H1 (cell line): ENCODE measurements around the gene SVEP1. TPM values are rescaled to one million over a fixed set of nuclear protein-coding genes. Genes with fewer than 3 reads are reported as not detected.

Experiments
- CTCF ChIA-PET: fragments of 300-600 bp; sonication (Branson Sonifier 250); formaldehyde crosslinking; loops from one replicate; lab custom pipeline; 2021; ENCODE audit not compliant: partially characterized antibody; lab: Charles Lee
- POLR2A ChIA-PET: fragments of 300-600 bp; sonication (Branson Sonifier 250); formaldehyde crosslinking; loops from one replicate; lab custom pipeline; 2021; ENCODE audit warnings: inconsistent platforms; ENCODE audit not compliant: partially characterized antibody; lab: Charles Lee
- DNase-seq, 2 experiments: peaks; one replicate each; pipeline versions ENCODE4 v3.0.0 to v3.0.0-alpha.2; 2010 to 2022; ENCODE audit warnings: low spot score in 2 of 2, low read depth in 1 of 2, mixed read lengths in 1 of 2
- FAIRE-seq: peaks from 2 replicates; lab custom pipeline; 2011; peaks lifted over from hg19 to GRCh38; lab: Jason Lieb, UNC
- H2AFZ ChIP-seq: 2 replicates; pipeline ENCODE4 v1.8.1; 2012; ENCODE audit warnings: low read length, inconsistent platforms
- H2AK5ac ChIP-seq: 2 replicates; pipeline ENCODE4 v1.6.1; 2013; ENCODE audit warnings: low read depth, low read length
- H2BK120ac ChIP-seq: replicated peaks from 2 replicates; pipeline ENCODE3; 2013; ENCODE audit warnings: low read depth, low read length, inconsistent platforms
- H2BK12ac ChIP-seq: 2 replicates; pipeline ENCODE4 v1.6.1; 2013; ENCODE audit warnings: low read depth, low read length
- H2BK15ac ChIP-seq: 2 replicates; pipeline ENCODE4 v1.6.1; 2013; ENCODE audit warnings: low read length
- H2BK20ac ChIP-seq: 2 replicates; pipeline ENCODE4 v1.6.1; 2013; ENCODE audit warnings: low read length
- H2BK5ac ChIP-seq: 2 replicates; pipeline ENCODE4 v1.6.1; 2013; ENCODE audit warnings: low read depth, low read length
- H3K14ac ChIP-seq: 2 replicates; pipeline ENCODE4 v1.6.1; 2013; ENCODE audit warnings: inconsistent platforms; ENCODE audit not compliant: insufficient read length
- H3K18ac ChIP-seq: 2 replicates; pipeline ENCODE4 v1.6.1; 2013; ENCODE audit warnings: low read length; ENCODE audit errors: extremely low read depth
- H3K23ac ChIP-seq: 2 replicates; pipeline ENCODE4 v1.6.1; 2013; ENCODE audit warnings: inconsistent platforms; ENCODE audit not compliant: insufficient read length
- H3K23me2 ChIP-seq: 2 replicates; pipeline ENCODE4 v1.6.1; 2013; ENCODE audit warnings: low read depth, low read length
- H3K27ac ChIP-seq: 2 replicates; pipeline ENCODE4 v1.6.1; 2011; ENCODE audit warnings: low read depth, low read length, inconsistent platforms
- H3K27me3 ChIP-seq, 4 experiments: replicated peaks in 1 of 4; 1 replicate in 1 of 4; 2 replicates in 3 of 4; pipeline versions ENCODE4 v1.6.1 to v1.8.1; 2011 to 2013; ENCODE audit warnings: low read length in 3 of 4, mild to moderate bottlenecking in 3 of 4, inconsistent platforms in 2 of 4, mixed read lengths in 2 of 4, moderate library complexity in 1 of 4; ENCODE audit not compliant: control insufficient read depth in 3 of 4, insufficient read depth in 3 of 4; ENCODE audit errors: extremely low read depth in 1 of 4
- H3K36me3 ChIP-seq, 4 experiments: 2 replicates each; pipeline versions ENCODE4 v1.6.1 to v1.8.1; 2011 to 2013; ENCODE audit warnings: mild to moderate bottlenecking in 4 of 4, low read length in 3 of 4, moderate library complexity in 2 of 4, control low read depth in 1 of 4, inconsistent platforms in 1 of 4; ENCODE audit not compliant: insufficient read depth in 4 of 4, control insufficient read depth in 2 of 4
- H3K4ac ChIP-seq: replicated peaks from 2 replicates; pipeline ENCODE3; 2013; ENCODE audit warnings: low read length, low read depth, mixed read lengths, inconsistent platforms; ENCODE audit not compliant: insufficient read length
- H3K4me1 ChIP-seq, 4 experiments: replicated peaks in 1 of 4; 1 replicate in 1 of 4; 2 replicates in 3 of 4; pipeline versions ENCODE4 v1.6.1 to v1.8.1; 2011 to 2013; ENCODE audit warnings: low read length in 3 of 4, inconsistent platforms in 2 of 4, mixed read lengths in 1 of 4; ENCODE audit not compliant: insufficient read depth in 4 of 4, control insufficient read depth in 3 of 4
- H3K4me2 ChIP-seq, 2 experiments: 2 replicates each; pipeline versions ENCODE4 v1.6.1 to v1.8.1; 2011 to 2013; ENCODE audit warnings: low read depth in 2 of 2, low read length in 2 of 2, control low read depth in 1 of 2, inconsistent platforms in 1 of 2, mild to moderate bottlenecking in 1 of 2; ENCODE audit not compliant: insufficient read depth in 1 of 2
- H3K4me3 ChIP-seq, 4 experiments: fragments of 200-600, 300-600 bp in 1 of 4; sonication (generic), shearing (Covaris generic), sonication (Bioruptor Twin) in 1 of 4; 2 replicates each; pipeline versions ENCODE4 v1.5.1 to v1.8.1; 2011 to 2016; ENCODE audit warnings: low read length in 4 of 4, low read depth in 3 of 4, control low read depth in 2 of 4, inconsistent platforms in 2 of 4, mild to moderate bottlenecking in 2 of 4, mixed read lengths in 1 of 4, moderate library complexity in 1 of 4; ENCODE audit not compliant: insufficient read depth in 2 of 4; ENCODE audit errors: extremely low read depth in 1 of 4
- H3K56ac ChIP-seq: replicated peaks from 2 replicates; pipeline ENCODE3; 2013; ENCODE audit warnings: low read depth, mild to moderate bottlenecking, mixed read lengths, low read length, inconsistent platforms; ENCODE audit not compliant: insufficient read length
- H3K79me1 ChIP-seq: 2 replicates; pipeline ENCODE4 v1.6.1; 2013; ENCODE audit warnings: low read depth, low read length, control low read depth
- H3K79me2 ChIP-seq, 2 experiments: 2 replicates each; pipeline versions ENCODE4 v1.6.1 to v1.8.1; 2012 to 2013; ENCODE audit warnings: low read length in 2 of 2, mild to moderate bottlenecking in 2 of 2, inconsistent platforms in 1 of 2; ENCODE audit not compliant: insufficient read depth in 2 of 2, control insufficient read depth in 1 of 2
- H3K9ac ChIP-seq, 4 experiments: replicated peaks in 1 of 4; 1 replicate in 1 of 4; 2 replicates in 3 of 4; pipeline versions ENCODE4 v1.6.1 to v1.8.1; 2011 to 2013; ENCODE audit warnings: low read depth in 3 of 4, low read length in 3 of 4, control low read depth in 2 of 4, mild to moderate bottlenecking in 2 of 4, moderate library complexity in 2 of 4, inconsistent platforms in 1 of 4; ENCODE audit errors: extremely low read depth in 1 of 4
- H3K9me3 ChIP-seq, 2 experiments: 2 replicates each; pipeline versions ENCODE4 v1.6.1 to v1.8.1; 2012 to 2013; ENCODE audit warnings: mild to moderate bottlenecking in 2 of 2, moderate library complexity in 2 of 2, control low read depth in 1 of 2, inconsistent platforms in 1 of 2, low read depth in 1 of 2, low read length in 1 of 2, mixed read lengths in 1 of 2; ENCODE audit not compliant: insufficient read depth in 2 of 2
- H4K20me1 ChIP-seq, 2 experiments: replicated peaks in 1 of 2; 2 replicates each; pipeline versions ENCODE3 to v1.8.1; 2011 to 2013; ENCODE audit warnings: inconsistent platforms in 2 of 2, low read length in 2 of 2, mild to moderate bottlenecking in 1 of 2; ENCODE audit not compliant: insufficient read depth in 2 of 2, control insufficient read depth in 1 of 2
- H4K5ac ChIP-seq: 2 replicates; pipeline ENCODE4 v1.6.1; 2013; ENCODE audit warnings: low read length, low read depth, mixed read lengths, inconsistent platforms; ENCODE audit not compliant: insufficient read length
- H4K8ac ChIP-seq: 2 replicates; pipeline ENCODE4 v1.8.0; 2013; ENCODE audit warnings: mild to moderate bottlenecking, moderate library complexity, low read length, inconsistent platforms; ENCODE audit not compliant: insufficient read depth; ENCODE audit errors: extremely low read depth
- H4K91ac ChIP-seq: replicated peaks from 2 replicates; pipeline ENCODE3; 2013; ENCODE audit warnings: low read length, mixed read lengths, inconsistent platforms; ENCODE audit not compliant: insufficient read length
- WGBS, 2 experiments: shearing (Covaris generic) in 1 of 2; methylation state at CpG; one replicate each; pipeline versions ENCODE4 v1.1.6 to v1.1.7; 2013 to 2015; ENCODE audit warnings: low lambda C conversion rate in 2 of 2, mixed read lengths in 2 of 2, inconsistent platforms in 1 of 2, low coverage in 1 of 2, missing lambda C conversion rate in 1 of 2; ENCODE audit not compliant: insufficient replicate concordance in 2 of 2, insufficient coverage in 1 of 2, insufficient read length in 1 of 2; ENCODE audit errors: extremely low coverage in 1 of 2, missing lambda C conversion rate in 1 of 2; 5-methylcytosine and 5-hydroxymethylcytosine counted together
- polyA plus RNA-seq, 7 experiments: library from polyadenylated mRNA; depleted of rRNA in 3 of 7; stranded (reverse) in 5 of 7; unstranded in 2 of 7; fragments of >200 nt in 5 of 7; fragments of 200-250 nt in 2 of 7; gene quantifications; 1 replicate in 5 of 7; 2 replicates in 1 of 7; 4 replicates in 1 of 7; pipeline versions ENCODE4 v1.2.1 to v1.2.3, GENCODE V29; 2011 to 2013; ENCODE audit warnings: missing spikeins in 2 of 7, mixed read lengths in 2 of 7
- total RNA-seq: library from RNA; stranded (reverse); fragmentation: NEBNext Ultra II Directional; extraction: Animal tissue kit (Norgen Biotek cat#: 25700); gene quantifications from 2 replicates; pipeline ENCODE4 v1.2.1, GENCODE V29; 2021

SVEP1 gene
- total and polyA plus RNA-seq, 2 of the 8 experiments (the other 6 are each of a cell fraction or from before 2014, with no cell fraction given): 0.11 to 0.37 TPM

- H2AK5ac ChIP-seq: no peak overlapping the region
- no peak overlapping the region for H3K23ac ChIP-seq
- H3K79me1 ChIP-seq: no peaks in the 10 kb centered on the region
- H3K23me2 ChIP-seq: no peaks in the 10 kb centered on the region
- H2BK12ac ChIP-seq: no peak overlapping the region
- H3K27ac ChIP-seq: no peak overlapping the region
- no peak overlapping the region for H4K5ac ChIP-seq
- WGBS, 2 experiments: 92% methylated on average over 3 of the region's 3 CpGs; no CpG with 5 or more reads in 1 of the 2 experiments
- ChIA-PET CTCF (interaction anchor here (0.5 kb wide), 1 partner anchor 56 kb away, joined by 3 read pairs; no protein-coding TSS in a partner anchor), POLR2A (no interaction called here)
- H2BK20ac ChIP-seq: no peak overlapping the region
- no peak overlapping the region for H2BK5ac ChIP-seq
- no peak overlapping the region for H3K9ac ChIP-seq
- no peaks in the 10 kb centered on the region for H3K9me3 ChIP-seq
- no peak overlapping the region for H3K14ac ChIP-seq
- H4K20me1 ChIP-seq: no peaks in the 10 kb centered on the region
- H2BK120ac ChIP-seq: no peak overlapping the region
- H2AFZ ChIP-seq: no peak overlapping the region
- H3K18ac ChIP-seq: no peak overlapping the region
- H3K36me3 ChIP-seq: no peaks in the 10 kb centered on the region
- H3K27me3 ChIP-seq: no peaks in the 10 kb centered on the region
- no peak overlapping the region for H3K4me3 ChIP-seq
- no peak overlapping the region for H2BK15ac ChIP-seq
- H3K56ac ChIP-seq: no peak overlapping the region
- DNase-seq: no peak
- no peaks in the 10 kb centered on the region for H3K79me2 ChIP-seq
- FAIRE-seq: no peak
- no peak overlapping the region for H3K4ac ChIP-seq
- no peak overlapping the region for H3K4me2 ChIP-seq
- H4K8ac ChIP-seq: no peak overlapping the region
- no peaks in the 10 kb centered on the region for H3K4me1 ChIP-seq
- no peak overlapping the region for H4K91ac ChIP-seq
Observed at GRCh38 chr9:110512817-110513216, 66.7 kb downstream of the SVEP1 start.
